ENCODE measurements around the gene EIF3D. TPM values are rescaled to one million over a fixed set of nuclear protein-coding genes. Genes with fewer than 3 reads are reported as not detected.

EIF3D gene
- polyA plus RNA-seq, 1 donor from 2014 or later, result 180 TPM

- Mint-ChIP-seq H3K27me3 (no peaks in the 10 kb centered on the region), H3K4me3 (peak within 1 kb of the TSS; percentile 67 to 83 (median 78)), H3K4me1 (peaks cover 5 to 10% (median 8%) of the 10 kb centered on the region in 3 donors), H3K36me3 (peaks cover 2% of the 10 kb centered on the region), H3K27ac (peak within 1 kb of the TSS in 2 of 3 donors; percentile 57 to 71), H3K9me3 (no peaks in the 10 kb centered on the region)
Observed at GRCh38 chr22:36506637-36507517, 22.1 kb downstream of the EIF3D start, which contains the start of gene FOXRED2. TSS of gene FOXRED2 (minus strand) at chr22:36507040. CDS start at chr22:36506422, 618 bp downstream.

GRCh38 chr22:36505998-36506635, 22.8 kb downstream of the EIF3D start:
- Mint-ChIP-seq H3K36me3 (no peaks in the 10 kb centered on the region), H3K4me3 (peak overlapping the region in 3 of 4 donors; percentile 17 to 81 (median 75)), H3K9me3 (no peaks in the 10 kb centered on the region), H3K4me1 (peaks cover 5 to 8% (median 5%) of the 10 kb centered on the region in 3 donors), H3K27me3 (no peaks in the 10 kb centered on the region), H3K27ac (peak overlapping the region in 1 of 3 donors; percentile 71)

GRCh38 chr22:36497910-36498665, 30.9 kb downstream of the EIF3D start:
- peak overlapping the region in 1 of 4 donors; percentile 33 for H3K4me3 Mint-ChIP-seq
- H3K27ac Mint-ChIP-seq, result no peak overlapping the region
- no peaks in the 10 kb centered on the region for H3K9me3 Mint-ChIP-seq
- H3K27me3 Mint-ChIP-seq, result no peaks in the 10 kb centered on the region
- peaks cover 7 to 9% (median 9%) of the 10 kb centered on the region in 3 donors for H3K4me1 Mint-ChIP-seq
- no peaks in the 10 kb centered on the region for H3K36me3 Mint-ChIP-seq

GRCh38 chr22:36493690-36494110, 35.3 kb downstream of the EIF3D start:
- peak overlapping the region; percentile 26 to 76 (median 58) for H3K4me3 Mint-ChIP-seq
- no peaks in the 10 kb centered on the region for H3K27me3 Mint-ChIP-seq
- H3K36me3 Mint-ChIP-seq, result no peaks in the 10 kb centered on the region
- no peaks in the 10 kb centered on the region for H3K9me3 Mint-ChIP-seq
- H3K4me1 Mint-ChIP-seq, result peaks cover 13 to 15% (median 13%) of the 10 kb centered on the region in 3 donors
- peak overlapping the region; percentile 12 to 86 (median 85) for H3K27ac Mint-ChIP-seq

GRCh38 chr22:36492109-36492508, 36.9 kb downstream of the EIF3D start:
- no peaks in the 10 kb centered on the region for H3K9me3 Mint-ChIP-seq
- H3K36me3 Mint-ChIP-seq, result no peaks in the 10 kb centered on the region
- H3K4me1 Mint-ChIP-seq, result peaks cover 13 to 15% (median 13%) of the 10 kb centered on the region in 3 donors
- H3K27ac Mint-ChIP-seq, result no peak overlapping the region
- H3K4me3 Mint-ChIP-seq, result peak overlapping the region in 2 of 4 donors; percentile 48 to 49
- no peaks in the 10 kb centered on the region for H3K27me3 Mint-ChIP-seq

GRCh38 chr22:36491155-36491554, 37.8 kb downstream of the EIF3D start:
- peaks cover 13 to 19% (median 14%) of the 10 kb centered on the region in 3 donors for H3K4me1 Mint-ChIP-seq
- H3K27me3 Mint-ChIP-seq, result no peaks in the 10 kb centered on the region
- no peak overlapping the region for H3K27ac Mint-ChIP-seq
- H3K36me3 Mint-ChIP-seq, result no peaks in the 10 kb centered on the region
- no peak overlapping the region for H3K4me3 Mint-ChIP-seq
- no peaks in the 10 kb centered on the region for H3K9me3 Mint-ChIP-seq

- Mint-ChIP-seq H3K36me3 (no peaks in the 10 kb centered on the region), H3K27ac (peak overlapping the region in 1 of 3 donors; percentile 56), H3K27me3 (no peaks in the 10 kb centered on the region), H3K4me3 (peak overlapping the region in 1 of 4 donors; percentile 46), H3K4me1 (peaks cover 2 to 15% (median 2%) of the 10 kb centered on the region in 3 donors), H3K9me3 (no peaks in the 10 kb centered on the region)
Observed at GRCh38 chr22:36486619-36487384, 42.2 kb downstream of the EIF3D start.

DNA sequence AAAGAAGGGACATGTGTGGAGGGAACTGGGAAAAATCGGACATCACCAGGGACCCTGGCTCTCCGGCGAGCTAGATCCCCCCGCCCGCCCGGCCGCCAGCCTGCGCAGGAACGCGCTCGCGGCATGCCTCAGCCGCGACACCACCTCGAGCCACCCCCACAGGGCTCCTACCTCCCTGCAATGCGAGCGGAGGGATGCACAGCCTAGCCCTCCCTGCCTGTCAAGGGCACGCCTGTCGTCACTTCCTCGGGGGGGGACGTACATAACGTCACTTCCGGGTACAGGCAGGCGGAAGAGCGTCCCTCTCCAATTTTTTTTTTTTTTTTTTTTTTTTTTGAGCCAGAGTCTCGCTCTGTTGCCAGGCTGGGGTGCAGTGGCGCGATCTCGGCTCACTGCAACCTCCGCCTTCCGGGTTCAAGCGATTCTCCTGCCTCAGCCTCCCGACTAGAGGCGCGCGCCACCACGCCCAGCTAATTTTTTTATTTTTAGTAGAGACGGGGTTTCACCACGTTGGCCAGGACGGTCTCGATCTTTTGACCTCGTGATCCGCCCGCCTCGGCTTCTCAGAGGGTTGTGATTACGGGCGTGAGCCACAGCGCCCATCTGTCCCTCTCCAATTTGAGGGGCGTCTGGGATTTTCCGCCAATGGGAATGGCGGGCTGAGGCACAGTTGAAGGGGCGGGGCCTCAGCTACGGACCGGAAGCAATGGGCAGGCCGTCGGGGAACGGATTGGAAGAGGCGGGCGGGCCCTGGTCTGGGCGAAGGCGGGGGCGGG, 47.4 kb downstream of the EIF3D start, which contains the start of gene TXN2:
Gene TXN2, minus strand, starts transcription at position 248 of the 776 bp plus-strand sequence. CDS start 803 bp downstream, outside the sequence.
- H3K4me1 Mint-ChIP-seq, result peaks cover 12 to 16% (median 14%) of the 10 kb centered on the region in 3 donors
- H3K4me3 Mint-ChIP-seq, result peak within 1 kb of the TSS; percentile 90 to 98 (median 96)
- no peaks in the 10 kb centered on the region for H3K9me3 Mint-ChIP-seq
- no peaks in the 10 kb centered on the region for H3K27me3 Mint-ChIP-seq
- no peaks in the 10 kb centered on the region for H3K36me3 Mint-ChIP-seq
- peak within 1 kb of the TSS; percentile 97 to 99 (median 99) for H3K27ac Mint-ChIP-seq

- peaks cover 2% of the 10 kb centered on the region for H3K36me3 Mint-ChIP-seq
- H3K27ac Mint-ChIP-seq, result peak overlapping the region; percentile 97 to 99 (median 99)
- H3K9me3 Mint-ChIP-seq, result no peaks in the 10 kb centered on the region
- peaks cover 12 to 14% (median 13%) of the 10 kb centered on the region in 3 donors for H3K4me1 Mint-ChIP-seq
- H3K27me3 Mint-ChIP-seq, result no peaks in the 10 kb centered on the region
- H3K4me3 Mint-ChIP-seq, result peak overlapping the region; percentile 90 to 98 (median 96)
Observed at GRCh38 chr22:36480941-36481392, 48.0 kb downstream of the EIF3D start.

DNA sequence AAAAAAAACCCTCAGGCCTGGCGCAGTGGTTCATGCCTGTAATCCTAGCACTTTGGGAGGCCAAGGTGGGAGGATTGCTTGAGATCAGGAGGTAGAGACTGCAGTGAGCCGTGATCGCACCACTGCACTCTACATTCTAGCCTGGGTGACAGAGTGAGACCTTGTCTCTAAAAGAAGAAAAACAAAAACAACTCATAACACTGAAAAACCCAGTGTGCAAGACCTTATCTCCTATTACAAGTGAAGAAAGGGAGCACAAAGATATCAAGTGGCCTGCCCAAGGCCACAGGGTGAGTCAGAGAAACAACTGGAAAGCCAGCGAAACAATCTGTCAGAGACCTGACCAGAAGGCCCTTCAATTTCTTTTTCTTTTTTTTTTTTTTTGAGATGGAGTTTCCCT, 50.0 kb downstream of the EIF3D start:
- Mint-ChIP-seq H3K4me3 (peak overlapping the region in 1 of 4 donors; percentile 63), H3K9me3 (no peaks in the 10 kb centered on the region), H3K36me3 (peaks cover 6% of the 10 kb centered on the region), H3K27me3 (no peaks in the 10 kb centered on the region), H3K4me1 (peaks cover 9 to 14% (median 12%) of the 10 kb centered on the region in 3 donors), H3K27ac (peak overlapping the region in 2 of 3 donors; percentile 54 to 76)

DNA sequence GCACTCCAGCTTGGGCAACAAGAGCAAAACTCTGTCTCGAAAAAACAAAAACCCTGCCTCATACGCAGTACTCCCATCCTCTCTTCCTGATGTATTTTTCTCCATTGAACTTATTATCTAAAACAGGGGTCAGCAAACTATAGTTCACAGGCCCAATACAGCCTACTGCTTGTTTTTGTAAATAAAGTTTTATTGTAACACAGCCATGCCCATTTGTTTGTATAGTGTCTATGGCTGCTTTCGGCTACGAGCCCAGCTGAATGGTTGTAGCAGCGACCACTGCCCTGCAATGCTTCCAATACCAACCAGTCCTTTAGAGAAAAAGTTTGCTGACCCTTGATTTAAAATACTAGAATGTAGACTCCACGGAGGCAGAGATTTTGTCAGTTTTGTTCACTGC, 53.6 kb downstream of the EIF3D start:
- no peaks in the 10 kb centered on the region for H3K9me3 Mint-ChIP-seq
- H3K36me3 Mint-ChIP-seq, result peaks cover 11% of the 10 kb centered on the region
- no peaks in the 10 kb centered on the region for H3K27me3 Mint-ChIP-seq
- peak overlapping the region in 1 of 4 donors; percentile 14 for H3K4me3 Mint-ChIP-seq
- no peak overlapping the region for H3K27ac Mint-ChIP-seq
- peaks cover 2 to 5% (median 3%) of the 10 kb centered on the region in 3 donors for H3K4me1 Mint-ChIP-seq

DNA sequence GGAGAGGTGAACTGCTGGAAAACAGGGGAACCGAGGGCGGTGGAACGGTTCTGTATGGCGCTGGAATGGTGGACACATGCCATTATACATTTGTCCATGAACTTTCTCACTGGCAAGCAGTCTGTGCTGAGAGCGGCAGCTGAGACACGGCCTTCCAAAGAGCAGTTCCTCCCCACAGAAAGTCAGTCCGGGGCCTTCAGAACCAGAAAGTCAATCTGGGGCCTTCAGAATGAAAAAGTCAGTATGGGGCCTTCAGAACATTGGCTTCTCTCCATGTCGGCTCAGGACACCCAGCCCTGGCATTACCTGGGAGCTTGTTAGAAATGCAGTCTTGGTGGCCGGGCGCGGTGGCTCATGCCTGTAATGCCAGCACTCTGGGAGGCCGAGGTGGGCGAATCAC, 56.3 kb downstream of the EIF3D start:
- Mint-ChIP-seq H3K36me3 (peaks cover 11% of the 10 kb centered on the region), H3K27ac (no peak overlapping the region), H3K27me3 (no peaks in the 10 kb centered on the region), H3K9me3 (no peaks in the 10 kb centered on the region), H3K4me1 (peaks cover 4 to 7% (median 7%) of the 10 kb centered on the region in 3 donors), H3K4me3 (no peak overlapping the region)

- H3K9me3 Mint-ChIP-seq, result no peaks in the 10 kb centered on the region
- H3K36me3 Mint-ChIP-seq, result peaks cover 11% of the 10 kb centered on the region
- no peaks in the 10 kb centered on the region for H3K27me3 Mint-ChIP-seq
- H3K4me1 Mint-ChIP-seq, result peaks cover 4 to 7% (median 7%) of the 10 kb centered on the region in 3 donors
- H3K27ac Mint-ChIP-seq, result peak overlapping the region in 2 of 3 donors; percentile 21 to 39
- H3K4me3 Mint-ChIP-seq, result peak overlapping the region in 1 of 4 donors; percentile 12
Observed at GRCh38 chr22:36471341-36471821, 57.6 kb downstream of the EIF3D start.
